ENCODE data around the gene SLC25A22. TPM values are rescaled to one million over a fixed set of nuclear protein-coding genes. Genes with fewer than 3 reads are reported as not detected.
A peak's percentile ranks its signal among the peaks of the same experiment; 100 is the strongest.

The SLC25A22 gene
- total RNA-seq, 1 donor from 2014 or later, result 11.0 TPM

DNA sequence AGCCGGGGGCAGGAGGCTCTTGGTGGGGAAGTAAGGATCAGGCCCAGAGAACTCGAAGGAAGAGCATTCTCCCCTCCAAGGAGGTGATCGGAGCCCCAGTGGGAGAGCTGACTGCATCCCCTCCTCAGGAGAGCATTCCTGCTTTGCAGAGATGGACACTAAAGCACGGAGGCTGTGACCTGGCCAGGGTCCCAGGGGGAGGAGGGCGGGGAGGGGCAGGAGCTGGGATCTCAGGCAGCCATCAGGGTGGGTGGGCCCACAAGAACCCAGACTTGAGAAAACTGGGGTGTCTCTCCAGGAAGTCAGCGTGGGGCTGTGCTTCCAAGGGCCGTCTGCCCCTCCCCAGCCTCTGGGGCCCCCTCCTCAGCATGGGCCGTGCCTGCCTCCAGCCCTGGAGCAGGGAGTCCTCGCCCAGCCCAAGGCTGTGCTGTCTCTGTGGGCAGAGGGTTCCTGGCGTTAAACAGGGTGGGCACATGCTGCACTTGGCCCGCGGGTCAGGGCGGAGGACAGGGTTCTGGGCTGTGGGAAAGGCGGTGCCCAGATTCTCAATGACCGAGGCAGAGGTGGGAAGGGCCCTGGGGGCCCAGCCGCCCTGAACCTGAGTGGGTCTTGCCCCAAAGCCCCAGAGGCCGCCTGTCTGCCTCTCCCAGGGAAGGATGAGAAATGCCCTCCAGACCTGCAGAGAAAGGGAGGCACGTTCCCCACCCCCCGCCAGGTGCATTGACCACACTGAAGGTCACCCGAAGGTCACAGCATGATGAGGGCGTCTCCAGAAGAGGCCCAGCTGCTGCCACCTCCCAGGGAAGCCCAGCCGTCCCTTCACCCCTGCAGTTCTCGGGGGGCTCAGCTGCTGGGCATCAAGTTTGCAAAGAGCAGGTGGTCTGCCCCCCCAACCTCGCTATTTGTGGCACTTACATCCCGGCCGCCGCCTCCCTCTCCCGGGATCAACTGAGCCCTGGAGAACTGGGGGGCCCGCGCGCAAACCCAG is 8.8 kb downstream of the SLC25A22 start:
- no peak for ATAC-seq

DNA sequence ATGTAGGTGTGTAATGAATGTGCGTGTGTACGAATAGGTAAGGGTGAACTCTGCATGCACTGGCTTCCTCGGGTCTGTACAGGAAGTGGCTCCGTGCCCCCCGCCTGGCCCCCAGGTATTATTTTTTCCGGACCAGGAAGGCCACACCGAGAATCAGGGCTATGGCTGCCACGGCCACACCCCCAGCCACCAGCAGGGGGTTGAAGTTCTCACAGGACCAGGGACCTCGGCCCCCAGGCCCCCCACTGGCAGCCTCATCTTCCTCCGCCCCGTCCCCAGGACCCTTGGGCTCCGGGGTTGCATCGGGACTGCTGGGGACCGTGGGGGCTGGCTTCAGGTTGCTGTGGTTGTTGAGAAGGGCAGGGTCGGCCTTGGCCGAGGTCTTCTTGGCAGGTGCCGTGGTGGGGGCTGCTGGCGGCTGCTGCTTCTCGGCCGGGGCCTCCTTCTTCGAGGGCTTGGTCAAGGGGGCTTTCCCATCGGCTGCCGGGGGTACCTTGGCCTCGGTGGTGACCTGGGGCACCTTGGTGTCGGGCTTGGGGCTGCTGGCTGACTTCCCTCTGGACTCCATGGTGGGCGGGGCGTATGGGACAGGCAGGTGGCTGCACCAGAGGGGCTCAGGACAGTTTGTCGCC is 10.0 kb downstream of the SLC25A22 start:
- no peak for ATAC-seq

DNA sequence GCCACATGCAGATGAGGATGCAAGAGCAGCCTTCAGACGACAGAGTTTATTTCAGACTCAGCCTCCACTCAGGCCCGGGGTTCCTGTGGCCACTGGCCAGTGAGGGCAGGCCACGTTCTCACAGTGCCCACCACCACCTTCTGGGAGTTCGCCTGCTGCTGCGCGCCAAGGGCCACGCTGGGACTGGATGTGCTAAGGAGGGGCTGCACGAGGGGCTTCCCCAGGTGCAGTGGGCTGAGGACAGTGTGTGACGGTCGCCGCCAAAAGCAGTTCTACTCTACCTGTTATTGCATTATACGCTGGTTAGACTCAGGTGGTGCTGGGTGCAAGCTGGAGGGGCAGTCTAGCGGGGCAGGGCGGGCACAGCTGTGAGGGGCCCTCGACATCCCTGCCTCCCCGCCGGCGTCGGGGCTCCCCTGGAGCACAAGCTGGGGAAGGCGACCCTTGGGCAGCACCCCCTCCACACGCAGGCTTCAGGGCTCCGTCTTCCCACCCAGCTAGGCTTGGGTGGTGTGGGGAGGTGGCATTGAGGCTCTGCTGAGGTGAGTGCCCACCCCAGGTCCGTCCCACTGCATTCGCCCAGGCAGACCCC is 10.9 kb downstream of the SLC25A22 start:
- no peak for ATAC-seq

DNA sequence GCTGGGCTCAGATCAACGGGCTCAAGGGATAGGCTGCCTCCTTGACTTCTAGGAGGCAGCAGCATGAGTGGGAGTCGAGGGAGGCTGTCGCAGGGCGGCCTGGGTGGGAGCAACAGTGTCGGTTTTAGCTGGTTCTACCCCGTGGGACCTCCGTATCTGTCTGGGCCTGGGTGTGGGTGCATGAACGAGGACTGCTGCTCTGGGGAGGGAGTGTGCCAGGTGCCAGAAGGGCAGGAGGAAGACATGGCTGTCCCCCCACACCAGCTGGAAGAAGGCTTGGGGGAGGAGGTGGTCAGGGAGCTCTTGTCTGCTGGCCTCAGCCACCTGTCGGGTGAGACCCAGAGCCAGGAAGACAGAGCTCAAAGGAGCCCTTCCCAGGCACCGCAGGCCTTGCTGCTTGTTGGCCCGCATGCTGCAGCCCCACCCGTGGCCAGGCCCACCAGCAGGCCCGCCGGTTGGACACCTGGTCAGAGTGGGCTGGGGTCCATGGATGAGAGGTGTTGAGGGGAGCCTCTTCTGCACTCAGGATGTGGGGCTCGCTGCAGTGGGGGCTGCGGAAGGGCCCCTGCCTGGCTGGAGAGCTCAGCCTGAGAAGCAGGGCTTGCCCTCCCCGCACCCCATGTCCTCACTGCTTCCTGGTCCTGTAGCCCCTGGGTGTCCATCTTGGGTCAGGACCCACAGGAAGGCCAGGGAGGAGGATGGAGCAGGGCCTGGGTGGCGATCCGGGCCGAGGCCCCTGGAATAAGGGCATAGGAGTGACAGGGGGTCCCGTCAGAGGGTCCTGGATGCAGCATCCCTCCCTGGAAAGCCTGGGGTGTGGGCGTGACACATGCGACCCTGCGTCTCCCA is 11.6 kb downstream of the SLC25A22 start:
- ATAC-seq, result no peak

DNA sequence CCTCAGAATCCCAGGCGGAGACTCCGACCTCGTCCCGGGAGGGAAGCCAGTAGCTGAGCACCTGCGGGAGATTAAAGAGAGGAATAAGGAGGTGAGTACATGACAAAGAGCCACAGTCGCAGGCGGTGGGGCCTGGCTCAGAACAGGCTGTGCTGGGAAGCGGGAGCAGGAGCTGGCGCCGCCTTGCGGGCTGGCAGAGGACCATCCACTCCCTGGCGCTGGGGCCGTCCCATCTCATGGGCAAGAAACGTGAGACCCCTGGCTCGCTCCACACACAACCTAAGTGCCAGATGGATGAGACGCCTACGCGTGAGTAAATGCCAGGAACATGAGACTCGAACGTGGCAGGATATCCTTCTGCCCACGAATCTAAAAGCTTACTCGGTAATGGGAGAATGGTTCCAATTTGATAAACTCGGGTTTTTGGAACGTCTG is 14.5 kb downstream of the SLC25A22 start:
- ATAC-seq, result peak; percentile 78

DNA sequence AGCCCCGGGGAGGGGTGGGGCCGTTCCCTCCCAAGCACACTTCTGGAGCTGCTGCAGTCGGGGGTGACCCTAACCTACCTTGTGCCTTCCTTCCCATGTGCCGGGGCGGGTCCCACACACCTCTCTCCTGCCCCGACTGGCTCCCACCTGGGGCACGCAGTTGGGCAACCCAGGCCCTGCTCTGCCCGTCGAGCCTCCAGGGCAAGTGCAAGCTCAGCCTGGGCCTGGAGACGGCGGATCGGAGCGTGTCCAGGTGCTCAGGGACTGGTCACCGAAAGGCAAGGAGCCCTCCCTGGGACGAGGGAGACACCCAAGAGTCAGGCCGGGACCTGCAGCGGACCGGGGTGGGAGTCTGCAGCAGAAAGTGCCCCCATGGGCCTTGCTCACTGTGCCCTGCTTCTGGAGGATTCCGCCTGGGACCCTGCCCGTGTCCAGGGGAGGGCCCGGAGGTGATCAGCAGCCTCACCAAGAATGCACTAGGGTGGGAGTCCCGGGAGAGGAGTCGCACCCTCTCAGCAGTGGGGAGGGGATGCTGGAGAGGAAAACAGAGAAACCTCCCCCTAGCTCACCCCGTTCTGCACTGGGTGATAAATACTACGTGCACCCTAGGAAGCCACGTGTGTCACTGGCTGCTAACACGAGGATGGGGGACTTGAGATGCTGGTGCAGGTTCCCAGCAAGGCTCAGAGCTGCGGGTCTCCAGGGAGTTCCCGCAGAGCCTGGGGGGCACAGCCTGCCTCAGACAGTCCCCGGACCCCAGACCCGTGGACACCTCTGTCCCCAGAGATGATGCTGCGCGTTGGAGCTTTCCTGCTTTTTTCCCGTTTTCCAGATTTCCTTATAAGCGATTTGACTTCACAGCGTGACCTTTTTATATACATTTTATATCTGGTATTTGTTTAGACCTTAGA is 15.6 kb downstream of the SLC25A22 start:
- peak; percentile 63 for ATAC-seq

DNA sequence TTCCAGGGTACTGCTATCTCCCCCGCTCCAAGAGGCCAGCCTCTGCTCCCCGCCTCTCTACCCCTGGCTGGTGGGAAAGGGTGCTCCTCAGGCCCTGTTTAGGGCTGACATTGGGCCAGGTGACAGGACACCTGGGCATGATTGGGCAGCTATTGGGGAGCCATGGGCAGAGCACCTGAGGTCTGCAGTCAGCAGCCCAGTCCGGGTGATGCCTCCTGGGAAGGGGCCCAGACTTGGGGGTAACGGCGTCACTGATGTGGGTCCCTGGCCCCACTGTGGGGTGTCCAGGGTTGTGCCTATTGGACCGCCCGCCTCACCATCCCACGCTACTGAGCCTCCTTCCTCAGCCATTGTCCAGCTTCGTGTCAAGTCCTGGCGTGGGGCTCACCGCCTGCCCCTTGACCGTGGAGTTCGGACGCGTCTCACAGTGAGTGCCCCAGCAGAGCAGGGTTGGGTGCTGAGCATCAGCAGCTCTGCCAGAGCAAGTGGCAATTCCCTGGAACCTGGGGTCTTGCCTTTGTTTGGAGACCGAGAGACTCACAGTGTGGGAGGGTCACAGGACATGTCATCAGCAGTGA is 18.0 kb downstream of the SLC25A22 start:
- ATAC-seq, result no peak

DNA sequence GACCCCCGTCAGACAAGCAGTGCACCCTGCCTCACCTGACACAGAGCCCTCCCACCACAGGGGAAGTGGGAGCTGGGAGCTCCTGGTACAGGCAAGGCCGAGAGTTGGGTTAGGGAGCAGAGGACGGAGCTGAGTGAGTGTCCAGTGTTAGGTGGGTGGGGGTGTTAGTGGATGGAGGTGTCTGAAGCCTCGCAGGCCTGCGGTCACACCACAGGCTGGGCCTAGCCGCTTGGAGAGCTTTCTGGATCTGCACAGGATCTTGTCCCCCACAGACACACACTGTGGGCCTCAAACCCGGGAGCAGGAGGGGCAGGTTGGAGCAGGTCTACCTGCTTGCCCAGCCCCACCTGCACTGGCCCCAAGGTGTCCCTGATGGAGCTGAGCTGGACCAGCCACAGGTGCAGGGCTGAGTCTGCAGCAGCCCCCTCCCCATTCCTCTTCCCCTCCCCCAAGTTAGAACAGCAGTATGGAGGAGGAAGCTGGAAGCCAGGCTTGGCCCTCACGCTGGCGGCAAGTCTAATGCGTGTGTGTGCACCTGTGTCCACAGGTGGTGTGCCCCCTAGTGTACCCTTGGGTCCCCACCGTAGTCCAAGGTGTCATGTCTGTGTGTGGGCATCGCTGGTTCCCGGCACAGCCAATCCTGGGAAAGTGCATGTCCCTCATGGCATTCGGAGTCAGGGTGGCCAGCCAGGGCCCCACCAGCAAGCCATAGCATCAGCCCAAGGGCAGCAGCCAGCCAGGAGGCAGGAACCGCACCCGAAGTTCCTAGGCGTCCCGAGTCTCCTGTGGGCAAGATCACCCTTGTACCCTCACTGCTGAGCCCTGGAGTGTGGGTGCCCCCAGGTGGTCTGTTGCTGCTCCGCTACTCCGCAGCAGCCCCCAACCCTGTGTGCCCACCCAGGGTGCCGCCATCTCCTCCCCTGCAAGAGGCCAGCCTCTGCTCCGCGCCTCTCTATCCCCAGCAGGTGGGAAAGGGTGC is 18.8 kb downstream of the SLC25A22 start:
- ATAC-seq, result no peak

DNA sequence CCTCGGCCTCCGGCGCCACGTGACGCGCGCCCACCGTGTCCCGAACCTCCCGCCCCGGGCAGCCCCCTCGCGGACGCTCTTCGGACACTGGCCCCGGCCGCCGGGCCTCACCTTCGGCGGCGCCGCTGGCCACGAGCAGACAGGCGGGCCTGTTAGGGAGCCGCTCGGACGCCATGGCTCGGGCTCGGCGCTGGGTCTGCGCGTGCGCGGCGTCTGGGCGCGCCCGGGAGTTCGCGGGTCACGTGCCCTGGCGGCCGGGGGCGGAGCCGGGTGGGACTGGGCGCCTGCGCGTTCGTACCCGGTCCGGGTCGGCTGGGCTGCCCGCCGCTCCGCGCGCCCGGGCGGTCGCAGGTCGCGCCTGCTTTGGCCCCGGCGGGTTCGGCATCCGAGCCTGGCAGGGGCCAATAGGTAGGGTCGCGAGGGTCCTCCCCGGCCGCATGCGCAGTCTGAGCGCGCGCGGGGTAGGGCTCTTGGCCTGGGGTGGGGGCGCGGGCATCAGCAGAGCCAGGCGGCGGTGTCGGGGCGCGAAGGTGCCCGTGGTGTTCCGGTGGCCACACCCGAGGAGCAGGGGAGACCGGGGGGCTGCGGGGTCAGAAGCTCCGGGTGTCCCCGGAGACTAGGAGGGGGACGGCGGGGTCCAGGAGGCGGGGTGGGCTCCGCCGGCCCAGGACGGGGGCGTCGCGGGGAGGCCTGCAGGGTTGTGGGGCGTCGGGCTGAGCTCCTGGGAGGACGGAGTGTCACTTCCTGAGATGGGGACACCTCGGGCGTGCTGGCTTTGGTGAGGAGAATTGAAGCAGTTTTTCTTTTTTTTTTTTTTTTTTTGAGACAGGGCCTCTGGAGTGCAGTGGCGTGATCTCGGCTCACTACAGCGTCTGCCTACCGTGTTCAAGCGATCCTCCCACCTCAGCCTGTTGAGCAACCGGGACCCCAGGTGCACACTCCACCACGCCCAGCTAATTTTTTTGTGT is 20.5 kb downstream of the SLC25A22 start, which contains the start of gene GATD1:
Gene GATD1, minus strand, starts transcription at position 200 of the 968 bp plus-strand sequence. Its CDS starts 25 bp downstream, at position 175.
- peak; percentile 84 for ATAC-seq

DNA sequence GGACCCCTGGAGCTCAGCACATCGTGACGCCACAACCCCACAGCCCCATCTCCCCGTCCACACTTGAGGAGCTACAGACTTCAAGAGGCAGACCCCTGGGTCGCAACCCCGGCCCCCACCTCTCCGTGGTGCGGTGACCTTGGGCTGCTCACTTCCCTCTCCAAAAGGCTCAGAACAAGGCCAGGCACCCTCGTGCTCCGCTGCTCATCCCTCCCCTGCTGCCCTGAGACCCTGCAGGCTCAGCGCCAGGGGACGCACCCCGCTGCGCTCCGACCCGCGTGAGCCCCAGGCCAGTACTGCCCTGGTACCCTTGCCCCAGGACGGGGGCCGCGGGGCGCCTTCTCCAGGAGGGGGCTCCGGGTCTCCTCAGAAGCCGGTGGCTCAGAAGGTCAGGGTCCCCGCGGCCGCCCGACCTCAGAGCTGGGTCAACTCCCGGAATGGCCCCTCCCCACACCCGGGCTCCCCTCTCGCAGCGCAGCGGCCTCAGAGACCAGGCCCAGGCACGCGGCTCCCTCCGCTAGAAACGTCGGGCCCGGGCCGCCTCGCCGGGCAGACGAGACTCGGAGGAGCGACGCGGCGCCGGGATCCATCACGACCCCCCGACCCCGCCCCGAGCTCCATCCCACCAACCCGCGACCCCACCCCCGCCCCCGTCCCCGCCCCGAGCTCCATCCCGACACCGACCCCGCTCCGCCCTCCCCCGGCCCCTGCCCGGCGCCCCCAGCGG is 21.4 kb downstream of the SLC25A22 start:
- ATAC-seq, result peak; percentile 11

DNA sequence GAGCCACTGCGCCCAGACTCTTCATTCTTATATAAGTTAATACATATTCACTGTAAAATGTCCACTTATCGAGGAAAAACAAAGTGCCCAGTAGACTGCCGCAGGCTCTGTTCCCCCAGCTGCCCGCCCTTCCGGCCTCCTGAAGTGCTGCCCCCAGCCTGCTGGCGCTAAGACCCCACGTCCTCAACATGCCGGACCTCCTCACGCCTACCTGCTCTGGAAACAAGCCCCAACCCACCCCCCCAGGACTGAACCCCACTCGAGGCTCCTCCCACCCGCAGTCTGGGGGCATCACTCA is 21.9 kb downstream of the SLC25A22 start:
- no peak for ATAC-seq

DNA sequence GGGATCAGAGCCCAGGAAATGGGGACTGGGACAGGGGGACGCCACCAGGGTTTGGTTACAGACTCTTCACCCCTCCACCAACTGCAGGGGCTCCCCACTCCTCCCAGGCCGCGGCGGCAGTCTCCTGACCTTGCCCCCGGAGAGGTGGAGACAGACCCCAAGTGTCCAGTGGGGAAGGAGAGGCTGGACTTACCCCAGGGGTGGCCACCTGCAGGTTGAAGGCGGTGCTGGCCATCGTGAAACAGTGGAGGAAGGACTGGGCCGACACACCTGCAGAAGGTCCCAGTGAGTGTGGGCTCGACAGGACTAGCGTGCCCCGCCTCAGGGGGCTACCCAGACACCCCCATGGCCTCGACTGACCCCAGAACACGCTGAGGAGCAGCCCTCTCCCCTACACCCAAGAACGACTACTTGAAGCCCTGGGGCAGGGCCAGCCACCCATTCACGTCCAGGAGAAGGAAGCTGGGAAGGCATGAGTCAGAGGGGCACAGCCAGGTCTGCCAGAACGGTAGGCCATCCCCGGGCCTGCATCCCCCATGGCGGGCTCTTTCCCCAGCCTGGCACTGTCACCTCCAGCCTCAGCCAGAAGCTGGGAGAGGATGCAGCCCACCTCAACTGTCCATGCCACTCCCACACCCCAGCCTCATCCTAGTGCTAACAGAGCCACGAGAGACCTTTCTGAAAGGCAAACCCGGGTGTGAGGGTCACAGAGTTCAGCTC is 23.0 kb downstream of the SLC25A22 start:
- peak; percentile 44 for ATAC-seq

DNA sequence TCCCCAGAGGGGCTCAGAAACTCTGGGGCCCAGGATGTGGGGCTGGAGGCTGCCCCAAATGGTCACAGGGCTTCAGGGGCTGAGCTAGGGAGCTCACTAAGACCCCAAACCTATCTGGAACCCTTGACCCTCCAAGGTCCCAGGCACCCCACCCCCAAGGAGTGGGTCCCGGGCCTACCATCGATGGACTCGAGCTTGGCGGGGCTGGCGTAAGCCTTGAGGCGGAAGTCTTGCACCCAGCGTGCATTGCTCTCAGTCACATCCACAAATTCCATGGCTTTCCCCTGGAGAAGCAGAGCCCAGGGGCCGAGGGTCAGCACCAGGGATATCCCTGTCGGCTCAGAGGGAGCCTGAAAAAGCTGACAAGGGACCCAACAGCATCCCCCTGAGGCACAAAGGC is 24.3 kb downstream of the SLC25A22 start:
- no peak for ATAC-seq

DNA sequence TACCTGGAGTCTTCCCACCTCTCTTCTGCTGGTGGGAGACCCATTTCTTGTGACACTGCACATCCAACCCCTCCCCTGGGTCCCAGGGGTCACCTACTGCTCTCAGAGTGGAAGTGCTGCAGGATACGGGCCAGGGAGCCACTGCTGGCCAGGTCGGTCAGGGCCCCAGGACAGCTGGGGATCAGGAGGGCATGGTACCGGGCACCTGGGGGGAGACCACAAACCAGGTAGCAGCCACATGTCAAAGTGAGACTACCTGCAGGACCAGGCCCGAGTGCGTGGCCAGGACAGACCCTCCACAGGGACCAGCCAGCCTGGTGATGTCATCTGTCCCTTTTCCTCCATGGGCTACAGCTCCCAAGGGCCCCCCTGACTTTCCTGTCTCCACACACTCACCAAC is 24.7 kb downstream of the SLC25A22 start:
- no peak for ATAC-seq

DNA sequence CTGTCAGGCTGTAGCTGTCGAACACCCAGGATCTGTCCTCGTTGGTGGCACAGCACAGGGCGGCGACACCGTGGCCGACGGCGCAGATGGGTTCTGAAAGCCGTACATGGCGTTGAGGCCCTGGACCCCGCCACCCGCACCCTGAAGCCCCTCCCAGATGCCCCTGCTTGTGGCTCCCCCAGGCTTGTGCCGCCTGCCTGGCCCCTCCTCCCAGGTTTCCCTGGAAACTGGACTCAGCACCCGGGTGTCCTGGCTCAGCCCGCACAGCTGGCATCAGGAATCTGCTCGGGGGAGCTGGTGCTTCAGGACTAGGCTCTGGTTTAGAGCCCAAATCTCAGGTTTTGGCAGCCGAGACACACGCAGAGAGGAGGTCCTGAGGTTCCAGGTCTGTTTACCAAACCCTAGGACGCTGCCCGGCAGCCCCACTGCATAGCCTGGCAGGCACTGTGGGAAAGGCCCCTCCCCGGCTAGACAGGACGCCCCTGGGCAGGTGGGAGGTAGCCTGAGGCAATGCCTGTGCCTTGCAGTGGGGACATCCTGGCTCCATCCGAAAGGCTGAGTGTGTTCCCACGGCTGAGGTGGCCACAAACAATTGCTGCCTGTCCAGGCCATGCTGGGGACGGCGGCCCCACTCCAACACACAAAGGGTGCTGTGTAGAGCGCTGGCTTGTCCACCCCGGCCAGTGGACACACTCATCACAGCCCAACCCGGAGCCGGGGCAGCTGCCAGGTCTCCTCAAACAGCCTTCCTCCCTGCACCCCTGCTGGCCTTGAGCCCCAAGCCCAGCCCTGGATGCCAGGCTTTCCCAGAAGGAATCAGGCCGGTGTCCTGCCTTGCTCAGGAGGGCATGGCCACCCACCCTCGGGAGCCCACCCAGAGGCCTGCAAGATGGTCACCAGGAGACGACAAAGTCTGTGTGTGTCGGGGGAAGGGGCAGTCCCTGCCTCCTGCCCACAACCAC is 25.4 kb downstream of the SLC25A22 start:
- no peak for ATAC-seq
